Colonic mucosa (tissue), 4 donors: Measurements from ENCODE around the gene FCER1G. TPM values are rescaled to one million over a fixed set of nuclear protein-coding genes. Genes with fewer than 3 reads are reported as not detected.

ENCODE experiments used
- DNase-seq: peaks from one replicate; pipeline ENCODE4 v3.0.0-alpha.2; 2020
- H3K27ac ChIP-seq: fragments of 200-600 bp; one replicate; pipeline ENCODE4 v1.8.0; 2021
- H3K27me3 ChIP-seq: fragments of 200-600 bp; one replicate; pipeline ENCODE4 v1.8.0; 2021
- H3K36me3 ChIP-seq: fragments of 200-600 bp; one replicate; pipeline ENCODE4 v1.8.0; 2021
- H3K4me1 ChIP-seq: fragments of 200-600 bp; one replicate; pipeline ENCODE4 v1.8.0; 2021; ENCODE audit warnings: mild to moderate bottlenecking
- H3K4me3 ChIP-seq: fragments of 200-600 bp; one replicate; pipeline ENCODE4 v1.8.0; 2021
- H3K9ac ChIP-seq, 2 donors: one replicate each; pipeline ENCODE4 v1.7.0; 2013; ENCODE audit warnings: control low read depth in 2 of 2, low read depth in 2 of 2, low read length in 2 of 2
- H3K9me3 ChIP-seq: fragments of 200-600 bp; one replicate; pipeline ENCODE4 v1.8.0; 2021
- CTCF ChIP-seq: fragments of 200-600 bp; IDR thresholded peaks from one replicate; pipeline ENCODE4 v1.8.0; 2022; ENCODE audit warnings: antibody characterized with exemption, mild to moderate bottlenecking
- intact Hi-C: fragments of 100-400 bp; cut with DNase I; formaldehyde crosslinking; loops from one replicate; pipeline ENCODE4 v1.14.1; 2022
- total RNA-seq, 2 donors: library from RNA; stranded (reverse); fragmentation: NEBNext Ultra II Directional in 1 of 2; extraction: Animal tissue kit (Norgen Biotek cat#: 25700) in 1 of 2; gene quantifications; one replicate each; pipeline ENCODE4 v1.2.1, GENCODE V29; 2021
- donor health status: healthy.
- donor health status: DM: no; HTN: no; CAD: no.
- donor health status: DM: no; HTN: no; CAD: no.

The FCER1G gene
- total RNA-seq, 2 donors from 2014 or later = 6.6 to 16.0 TPM

DNA sequence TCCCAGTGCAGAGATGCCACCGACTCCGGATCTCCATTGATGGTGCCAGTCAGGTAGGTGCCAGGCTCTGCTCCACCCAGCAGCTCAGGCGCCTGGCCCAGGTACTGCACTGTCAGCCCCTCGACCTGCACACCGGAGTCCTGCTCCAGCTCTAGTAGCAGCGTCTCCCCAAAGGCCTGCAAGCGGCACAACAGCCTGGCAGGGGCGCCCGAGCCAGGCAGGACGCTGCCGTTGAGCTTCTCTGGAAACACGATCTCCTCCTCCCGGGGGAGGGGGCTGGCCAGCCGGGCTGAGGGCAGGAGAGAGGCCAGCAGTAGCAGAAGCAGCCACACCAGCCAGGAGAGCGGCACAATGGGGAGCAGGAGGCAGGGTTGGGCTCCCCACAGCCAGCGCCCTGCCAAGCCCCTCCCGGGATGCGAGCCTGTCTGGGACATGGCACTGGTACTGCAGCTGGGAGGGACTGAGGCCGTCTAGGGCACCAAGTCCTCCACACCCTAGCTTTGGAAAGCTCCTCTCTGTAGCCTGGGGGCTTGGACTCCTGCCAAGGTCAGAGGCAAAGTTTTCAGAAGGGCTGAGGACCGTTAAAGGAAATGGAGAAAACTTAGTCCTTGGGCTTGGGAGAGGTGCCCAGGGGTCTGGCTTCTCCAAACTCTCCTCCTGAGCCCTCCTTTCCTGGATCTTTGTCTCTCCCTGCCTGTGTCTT, 16.8 kb upstream of the FCER1G start:
- peak overlapping the region; percentile 40 to 47 for H3K9ac ChIP-seq
- H3K27ac ChIP-seq = peak overlapping the region; percentile 23
- intact Hi-C loops = loop anchor here (10.0 kb wide), 2 partner anchors 106 to 186 kb away; partner anchors contain the start of gene MPZ

GRCh38 chr1:161198897-161199431, 16.1 kb upstream of the FCER1G start, which contains the start of gene ADAMTS4:
Gene ADAMTS4, minus strand, starts transcription at chr1:161199054. Its CDS starts 427 bp downstream, at chr1:161198627.
- no peak for TF ChIP-seq CTCF
- peak; percentile 52 for DNase-seq
- Histone ChIP-seq H3K36me3 (no peaks in the 10 kb centered on the region), H3K27ac (peak within 1 kb of the TSS; percentile 23), H3K4me3 (peak within 1 kb of the TSS; percentile 24), H3K4me1 (no peaks in the 10 kb centered on the region), H3K9ac (peak within 1 kb of the TSS; percentile 40 to 47), H3K27me3 (no peaks in the 10 kb centered on the region), H3K9me3 (no peaks in the 10 kb centered on the region)
- intact Hi-C loops = loop anchor here (10.0 kb wide), 2 partner anchors 106 to 186 kb away; partner anchors contain the start of gene MPZ

More for the DNA sequence above, 16.8 kb upstream of the FCER1G start:
- Histone ChIP-seq H3K27me3 (no peaks in the 10 kb centered on the region), H3K36me3 (no peaks in the 10 kb centered on the region), H3K4me1 (no peaks in the 10 kb centered on the region), H3K9me3 (no peaks in the 10 kb centered on the region), H3K4me3 (peak overlapping the region; percentile 24)
- no peak for TF ChIP-seq CTCF
- no peak for DNase-seq

- intact Hi-C loops = loop anchor here (10.0 kb wide), 2 partner anchors 105 to 185 kb away; partner anchors contain the start of gene MPZ
- Histone ChIP-seq H3K4me1 (no peaks in the 10 kb centered on the region), H3K9me3 (no peaks in the 10 kb centered on the region), H3K9ac (peak overlapping the region; percentile 36 to 47), H3K27ac (peak overlapping the region; percentile 23), H3K27me3 (no peaks in the 10 kb centered on the region), H3K36me3 (no peaks in the 10 kb centered on the region), H3K4me3 (no peak overlapping the region)
- TF ChIP-seq CTCF = no peak
- no peak for DNase-seq
Measured at GRCh38 chr1:161199506-161200139, 15.5 kb upstream of the FCER1G start.

DNA sequence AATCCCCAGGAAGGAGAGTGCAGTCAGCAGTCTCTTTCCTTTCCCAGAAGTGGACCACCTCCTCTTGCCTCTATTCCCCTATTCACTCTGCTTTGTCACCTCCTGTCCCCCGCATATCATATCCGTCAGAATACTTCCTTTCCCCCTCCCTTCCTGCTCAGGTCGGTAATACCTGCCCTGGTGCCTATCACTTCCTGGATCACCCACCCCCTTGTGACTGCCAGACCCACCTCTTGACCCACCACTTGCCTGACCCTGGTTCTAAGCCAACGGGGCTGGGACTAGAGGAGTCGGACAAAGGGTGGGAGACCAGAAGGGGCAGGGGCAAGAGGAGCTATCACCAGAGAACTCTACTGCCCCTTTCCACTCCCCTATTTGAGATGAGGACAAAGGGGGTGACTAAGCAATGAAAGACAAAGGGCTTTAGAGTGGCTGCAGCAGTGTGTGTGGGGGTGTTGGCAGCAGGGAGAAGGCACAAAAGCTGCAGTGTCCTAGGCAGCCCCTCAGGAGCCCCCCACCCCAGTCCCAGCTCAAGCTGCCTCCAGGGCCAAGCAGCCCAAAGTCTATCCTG, 14.6 kb upstream of the FCER1G start:
- peak overlapping the region in 1 of 2 donors; percentile 2 for H3K9ac ChIP-seq
- H3K4me1 ChIP-seq = no peaks in the 10 kb centered on the region
- H3K27me3 ChIP-seq = no peaks in the 10 kb centered on the region
- peak overlapping the region; percentile 86 for H3K27ac ChIP-seq
- DNase-seq = no peak
- intact Hi-C loops = no loop called here
- no peaks in the 10 kb centered on the region for H3K36me3 ChIP-seq
- no peak overlapping the region for H3K4me3 ChIP-seq
- no peak for TF ChIP-seq CTCF
- H3K9me3 ChIP-seq = no peaks in the 10 kb centered on the region
